ENCODE data around the gene ING3.

DNA sequence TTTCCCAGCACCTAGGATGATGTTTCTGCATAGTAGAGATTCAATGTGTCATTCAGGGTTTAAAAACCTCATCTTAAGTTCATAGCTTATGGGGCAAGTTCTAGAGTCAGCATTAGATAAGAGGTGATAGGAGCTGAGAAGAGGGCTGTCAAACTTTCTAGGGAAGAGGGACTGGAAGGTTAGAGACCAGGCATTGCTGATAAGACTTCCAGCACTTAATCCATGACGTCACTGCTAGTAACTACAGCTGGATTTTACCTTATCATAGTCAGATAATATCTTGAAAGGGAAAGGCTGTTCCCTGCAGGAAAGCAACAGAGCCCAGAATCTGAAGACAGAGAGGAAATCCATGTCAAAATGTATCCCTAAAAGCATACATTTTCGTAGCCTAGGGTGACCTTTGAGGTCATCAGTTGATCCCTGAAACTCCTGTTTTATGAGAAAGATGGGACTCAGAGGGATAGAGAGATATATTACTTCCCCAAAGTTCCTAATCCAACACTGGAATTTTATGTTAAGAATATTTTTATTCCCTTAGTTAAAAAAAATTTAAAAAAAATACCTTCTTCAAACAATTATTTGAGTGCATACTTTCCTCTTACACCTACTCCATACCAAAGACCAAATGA, 34.7 kb downstream of the ING3 start:
- no peak for TF ChIP-seq POLR2A (IDR thresholded peaks at IDR 0.05; ENCODE audit: low read depth, low read length)
- no peak for TF ChIP-seq CTCF (IDR thresholded peaks at IDR 0.05; ENCODE audit: extremely low read depth in 1 of 2, insufficient read depth in 1 of 2, low read depth in 1 of 2, low read length in 2 of 2)
- no peak for TF ChIP-seq FOS (IDR thresholded peaks at IDR 0.05; ENCODE audit: borderline replicate concordance, insufficient read depth, low read length)
- no peak for TF ChIP-seq EZH2 (IDR thresholded peaks at IDR 0.05; ENCODE audit: borderline replicate concordance, low read depth, low read length, severe bottlenecking)
- no peak for TF ChIP-seq MAX (IDR thresholded peaks at IDR 0.05; ENCODE audit: insufficient read depth, insufficient read length)
- TF ChIP-seq POLR2AphosphoS5 (IDR thresholded peaks at IDR 0.05; ENCODE audit: insufficient read depth, low read depth, low read length), result no peak
